Fibroblast of skin of left quadriceps (primary cell): ENCODE data around the gene DNAJB6.

Source experiments
- DNase-seq, 2 experiments: peaks; one replicate each; pipeline ENCODE4 v3.0.0-alpha.2; 2013; ENCODE audit warnings: low read depth in 2 of 2

DNAJB6 gene

DNA sequence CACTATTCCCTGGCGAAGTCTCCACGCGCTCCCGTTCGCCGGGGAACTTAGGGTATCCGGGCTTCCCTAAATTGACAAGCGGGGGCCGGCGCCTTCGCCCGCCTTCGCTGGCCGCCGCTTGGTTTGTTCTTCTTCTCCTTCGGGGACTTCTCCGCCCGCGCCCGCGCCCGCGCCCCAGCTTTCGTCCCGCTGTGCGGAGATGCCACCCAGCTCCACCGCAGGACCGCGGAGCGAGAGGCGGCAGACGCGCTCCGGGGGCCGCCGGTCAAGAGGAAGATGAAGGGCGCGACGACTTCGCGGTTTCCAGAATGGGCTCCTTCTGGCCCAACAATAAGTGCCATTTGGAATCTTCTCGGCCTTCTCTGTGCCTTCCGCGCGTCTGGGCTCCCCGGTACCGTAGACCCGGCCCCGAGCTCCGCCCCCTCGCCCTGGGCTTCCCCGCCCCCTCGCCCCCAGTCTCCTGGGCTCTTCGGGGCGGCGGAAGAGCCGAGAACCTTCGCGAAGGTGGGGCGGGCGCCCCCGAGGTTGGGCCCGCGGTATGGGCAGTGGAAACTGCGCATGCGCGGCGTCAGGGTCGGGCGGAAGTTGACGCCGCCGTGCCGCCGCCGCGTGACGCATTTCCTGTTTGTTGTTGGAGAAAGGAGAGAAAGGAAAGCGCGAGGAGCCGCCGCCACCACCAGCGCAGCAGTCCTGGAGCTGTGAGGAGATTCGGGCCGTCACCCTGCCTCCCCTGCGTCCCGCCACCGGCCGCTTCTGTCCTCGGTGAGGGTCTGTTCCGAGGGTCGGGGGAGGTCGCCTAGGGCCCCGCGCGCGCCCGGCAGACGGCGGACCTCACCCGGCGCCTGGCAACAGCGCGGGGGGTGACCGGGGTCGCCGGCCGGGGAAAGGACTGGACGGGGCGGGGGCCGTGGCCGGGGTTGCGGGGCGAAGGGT, at the start of gene DNAJB6:
DNAJB6 (plus strand) TSS at position 622 of the 933 bp plus-strand sequence. CDS start 21,569 bp downstream, outside the sequence.
- peak; percentile 86 to 88 for DNase-seq

DNA sequence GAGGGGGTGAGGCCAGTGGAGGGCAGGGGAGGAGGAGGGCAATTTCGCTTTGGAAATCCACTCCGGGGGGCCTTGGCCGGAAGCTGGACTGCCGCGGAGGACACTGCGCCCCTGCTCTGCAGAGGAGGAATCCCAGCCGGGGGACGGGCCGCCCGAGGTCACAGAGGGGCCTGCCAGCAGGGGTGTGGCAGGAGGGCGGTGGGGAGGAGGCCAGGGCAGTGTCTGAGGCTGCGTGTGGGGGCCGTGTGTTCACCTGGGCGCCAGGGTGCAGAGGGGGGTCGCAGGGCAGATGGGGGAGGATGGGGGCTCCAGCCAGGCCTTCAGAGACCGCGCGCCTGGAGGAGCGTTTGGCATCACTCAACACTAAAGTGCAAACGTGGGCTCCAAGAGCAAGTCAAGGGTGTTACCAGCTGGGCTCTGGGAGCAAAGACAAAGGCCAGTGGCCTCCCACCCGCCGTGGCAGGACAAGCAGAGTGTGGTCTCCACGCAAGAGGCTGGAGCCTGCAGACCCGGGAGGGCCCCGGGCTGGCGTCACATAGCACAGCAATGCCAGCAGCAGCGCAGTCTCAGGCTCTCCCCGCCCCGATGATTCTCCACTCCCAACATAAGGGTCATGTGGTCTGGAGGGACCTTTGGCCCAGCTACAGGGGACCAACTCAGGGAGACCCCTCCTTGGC, 45.3 kb upstream of the DNAJB6 start:
- DNase-seq, result no peak

DNA sequence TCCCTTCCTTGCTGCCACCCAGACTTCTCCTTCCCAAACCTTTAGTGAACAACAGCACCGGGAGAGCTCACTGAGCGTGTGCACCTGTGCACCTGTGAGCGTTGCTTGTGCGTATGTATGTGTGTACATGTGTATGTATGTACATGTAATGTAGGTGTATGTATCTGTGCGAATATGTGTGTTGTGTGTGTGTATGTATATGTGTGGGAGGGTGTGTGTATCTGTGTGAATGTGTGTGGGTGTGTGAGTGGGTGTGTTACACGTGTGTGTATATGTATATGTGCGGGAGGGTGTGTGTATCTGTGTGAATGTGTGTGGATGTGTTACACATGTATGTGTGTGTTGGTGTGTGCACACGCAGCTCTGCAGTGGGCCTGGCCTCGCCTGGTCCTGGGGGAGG, 44.5 kb upstream of the DNAJB6 start:
- no peak for DNase-seq

DNA sequence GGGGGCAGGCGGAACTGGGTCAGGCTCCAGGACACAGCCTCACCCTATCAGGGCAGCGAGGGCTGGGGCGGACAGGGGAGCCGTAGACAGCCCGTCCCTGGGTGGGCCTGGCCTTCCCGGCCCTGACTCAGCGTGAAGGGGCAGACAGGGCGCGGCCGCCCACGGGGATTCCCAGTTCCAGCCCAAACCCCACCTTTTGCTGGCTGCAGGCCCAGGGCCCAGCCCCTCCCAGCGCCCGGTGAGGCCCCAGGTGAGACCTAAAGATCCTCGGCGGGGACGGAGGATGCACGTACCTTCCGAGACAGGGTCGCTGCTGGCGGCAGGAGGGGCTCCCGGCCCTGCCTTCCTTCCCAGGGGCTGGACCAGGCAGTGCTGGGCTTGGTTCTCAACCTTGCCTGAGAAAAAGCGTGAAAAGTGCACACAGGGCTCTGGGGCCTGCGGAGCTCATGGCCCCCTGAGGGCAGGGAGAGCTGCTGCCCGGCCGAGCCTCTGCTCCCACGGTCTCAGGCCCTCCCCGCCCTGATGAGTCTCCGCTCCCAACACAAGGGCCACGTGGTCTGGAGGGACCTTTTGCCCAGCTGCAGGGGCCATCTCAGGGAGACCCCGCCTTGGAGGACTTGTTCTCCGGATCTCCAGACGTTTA, 43.9 kb upstream of the DNAJB6 start:
- DNase-seq, result no peak

DNA sequence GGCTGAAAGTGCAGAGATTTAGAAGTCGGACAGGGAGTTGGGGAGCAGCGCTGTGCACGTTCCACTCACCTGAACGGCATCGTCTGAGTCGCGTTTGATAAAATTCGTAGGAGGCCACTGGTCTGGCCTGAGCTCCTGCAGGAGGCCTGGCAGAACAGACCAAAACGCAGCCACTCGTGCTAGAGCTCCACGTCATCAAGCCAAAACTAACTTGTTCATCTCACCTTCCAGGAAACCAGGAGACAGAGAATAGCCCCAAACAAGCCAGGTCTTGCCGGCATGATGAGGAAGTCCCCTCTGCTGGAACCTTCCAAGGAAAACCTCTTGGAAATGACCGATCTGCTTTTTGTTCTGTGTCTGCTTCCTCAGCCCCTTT, 43.4 kb upstream of the DNAJB6 start:
- DNase-seq, result no peak

DNA sequence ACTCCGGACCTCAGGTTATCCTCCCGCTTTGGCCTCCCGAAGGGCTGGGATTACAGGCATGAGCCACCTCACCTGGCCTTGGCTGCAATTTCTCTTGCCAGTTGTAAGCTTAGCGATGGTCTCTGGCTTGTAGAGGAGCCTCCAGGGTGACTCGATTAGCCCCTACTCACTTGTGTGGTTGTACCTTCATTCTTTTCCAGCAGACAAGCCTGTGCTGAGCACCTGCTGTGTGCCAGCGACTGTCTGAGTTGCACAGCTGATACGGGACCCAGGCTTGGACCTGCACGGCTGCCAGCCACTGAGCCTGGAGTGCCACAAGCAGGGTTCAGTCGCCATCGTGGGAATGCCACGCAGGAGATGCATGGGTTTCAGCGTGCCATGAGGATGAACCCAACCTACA, 42.0 kb upstream of the DNAJB6 start:
- DNase-seq, result no peak

DNA sequence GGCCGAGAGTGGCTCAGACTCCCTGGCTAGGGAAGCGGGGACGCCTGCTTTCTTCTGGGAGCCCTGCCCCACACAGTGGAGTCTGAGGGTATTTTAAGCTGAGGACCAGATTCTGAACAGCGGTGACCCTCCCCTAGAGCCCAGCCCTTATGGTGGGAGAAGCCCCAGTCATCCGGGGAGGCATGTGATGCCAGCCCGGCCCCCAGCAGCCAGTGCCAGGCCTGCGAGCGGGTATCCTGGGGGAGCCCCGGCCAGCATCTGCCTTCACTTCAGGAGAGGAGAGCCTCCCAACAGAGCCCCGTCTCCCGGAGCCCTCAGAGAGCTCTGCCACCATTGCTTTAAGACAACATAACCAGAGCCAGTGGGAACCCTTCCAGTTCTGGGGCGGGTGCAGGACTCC, 41.5 kb upstream of the DNAJB6 start:
- no peak for DNase-seq

DNA sequence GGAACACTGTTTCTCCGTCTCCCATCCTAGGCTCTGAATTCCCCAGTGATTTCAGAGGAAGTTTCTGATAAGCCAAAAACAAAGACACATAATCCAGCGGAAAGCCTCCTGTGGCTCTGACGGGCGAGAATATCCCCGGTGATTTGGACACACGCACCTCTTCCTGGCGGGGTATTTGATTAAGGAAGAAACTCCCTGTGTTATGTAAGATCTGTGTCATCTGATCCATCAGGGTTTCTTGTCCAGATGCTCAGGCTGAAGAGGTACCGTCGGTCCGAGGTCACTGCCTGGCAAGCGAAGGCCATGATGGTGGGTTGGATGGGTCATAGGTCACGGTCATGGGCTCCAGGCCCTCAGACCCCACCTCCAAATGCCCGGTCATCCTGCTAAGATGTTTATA, 39.6 kb upstream of the DNAJB6 start:
- no peak for DNase-seq

DNA sequence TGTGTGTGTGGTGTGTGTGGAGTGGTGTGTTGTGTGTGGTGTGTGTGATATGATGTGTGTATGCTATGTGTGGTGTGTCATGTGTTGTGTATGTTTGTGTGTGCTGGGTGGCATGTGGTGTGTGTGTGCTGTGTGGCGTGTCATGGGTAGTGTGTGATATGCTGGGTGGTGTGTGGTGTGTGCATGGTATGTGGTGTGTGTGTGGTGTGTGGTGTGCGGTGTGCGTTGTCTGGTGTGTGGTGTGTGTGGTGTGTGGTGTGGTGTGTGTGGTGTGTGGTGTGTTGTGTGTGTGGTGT, 37.5 kb upstream of the DNAJB6 start:
- DNase-seq, result no peak

DNA sequence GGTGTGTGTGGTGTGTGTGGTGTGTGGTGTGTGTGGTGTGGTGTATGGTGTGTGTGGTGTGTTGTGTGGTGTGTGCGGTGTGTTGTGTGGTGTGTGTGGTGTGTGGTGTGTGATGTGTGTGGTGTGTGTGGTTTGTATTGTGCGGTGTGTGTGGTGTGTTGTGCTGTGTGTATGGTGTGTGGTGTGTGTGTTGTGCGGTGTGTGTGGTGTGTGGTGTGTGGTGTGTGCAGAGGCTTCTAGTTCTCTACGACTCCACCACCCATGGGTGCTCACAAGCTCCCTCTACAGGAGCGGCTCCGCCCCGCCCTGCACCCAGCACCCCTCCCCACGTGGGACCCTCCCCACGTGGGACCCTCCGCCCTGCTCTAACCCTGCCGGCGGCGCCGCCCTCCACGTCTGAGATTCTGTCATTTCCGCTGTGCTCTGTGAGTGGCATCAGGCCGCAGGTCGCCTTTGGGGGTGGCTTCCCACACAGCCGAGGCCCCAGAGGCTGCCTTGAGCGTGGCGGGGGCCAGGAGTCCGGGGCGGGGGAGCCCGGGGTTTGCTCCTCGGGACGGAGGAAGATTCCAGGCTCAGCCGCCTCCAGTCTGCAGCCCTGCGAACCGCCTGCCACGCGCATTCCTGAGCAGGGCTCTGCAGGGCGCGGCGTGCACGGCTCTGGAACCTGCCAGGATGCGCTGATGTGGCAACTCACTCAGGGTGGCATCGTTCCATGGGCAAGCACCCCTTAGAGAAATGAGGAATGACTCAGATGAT, 37.0 kb upstream of the DNAJB6 start:
- no peak for DNase-seq

DNA sequence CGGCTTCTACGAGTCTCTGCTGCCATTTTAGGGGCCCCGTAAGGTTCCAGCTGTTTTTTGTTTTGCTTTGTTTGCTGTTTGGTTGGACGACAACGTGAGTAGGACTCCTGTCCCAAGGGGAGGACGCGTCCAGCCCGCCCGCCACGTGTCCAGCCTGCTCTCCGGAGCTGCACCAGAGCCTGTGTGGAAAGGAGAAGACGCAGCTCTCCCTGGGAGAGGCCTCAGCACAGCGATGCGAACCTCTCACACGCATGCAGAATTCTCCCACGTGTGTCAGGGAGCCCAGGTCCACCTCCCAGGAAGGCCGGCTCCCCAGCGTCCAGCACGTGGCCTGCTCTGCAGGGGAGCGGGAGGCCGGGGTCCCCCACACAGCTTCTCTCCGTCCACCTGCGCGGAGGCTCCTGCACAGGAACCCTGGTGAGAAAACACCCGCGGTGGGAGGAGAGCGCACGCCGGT, 36.4 kb upstream of the DNAJB6 start:
- no peak for DNase-seq

DNA sequence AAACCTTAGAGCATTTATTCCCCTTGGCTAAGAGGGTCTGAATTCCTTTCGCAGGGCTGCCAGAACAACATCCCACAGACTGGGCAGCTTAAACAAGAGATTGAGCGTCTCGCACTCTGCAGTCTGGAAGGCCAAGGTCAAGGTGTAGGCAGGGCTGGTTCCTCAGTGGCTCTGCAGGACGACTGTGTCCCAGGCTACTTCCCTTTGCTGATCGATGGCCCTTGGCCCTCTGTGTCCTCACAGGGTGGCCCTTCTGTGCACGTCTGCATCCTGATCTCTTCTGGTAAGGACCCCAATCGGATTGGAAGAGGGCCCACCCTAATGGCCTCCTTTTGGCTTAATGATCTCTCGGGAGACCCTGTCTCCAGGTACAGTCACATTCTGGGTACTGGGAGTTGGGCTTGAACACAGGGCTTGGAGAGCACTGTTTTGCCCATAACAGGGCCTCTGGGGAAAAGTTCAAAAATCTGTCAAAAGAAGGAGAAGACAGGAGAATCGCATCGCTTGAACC, 35.1 kb upstream of the DNAJB6 start:
- no peak for DNase-seq

DNA sequence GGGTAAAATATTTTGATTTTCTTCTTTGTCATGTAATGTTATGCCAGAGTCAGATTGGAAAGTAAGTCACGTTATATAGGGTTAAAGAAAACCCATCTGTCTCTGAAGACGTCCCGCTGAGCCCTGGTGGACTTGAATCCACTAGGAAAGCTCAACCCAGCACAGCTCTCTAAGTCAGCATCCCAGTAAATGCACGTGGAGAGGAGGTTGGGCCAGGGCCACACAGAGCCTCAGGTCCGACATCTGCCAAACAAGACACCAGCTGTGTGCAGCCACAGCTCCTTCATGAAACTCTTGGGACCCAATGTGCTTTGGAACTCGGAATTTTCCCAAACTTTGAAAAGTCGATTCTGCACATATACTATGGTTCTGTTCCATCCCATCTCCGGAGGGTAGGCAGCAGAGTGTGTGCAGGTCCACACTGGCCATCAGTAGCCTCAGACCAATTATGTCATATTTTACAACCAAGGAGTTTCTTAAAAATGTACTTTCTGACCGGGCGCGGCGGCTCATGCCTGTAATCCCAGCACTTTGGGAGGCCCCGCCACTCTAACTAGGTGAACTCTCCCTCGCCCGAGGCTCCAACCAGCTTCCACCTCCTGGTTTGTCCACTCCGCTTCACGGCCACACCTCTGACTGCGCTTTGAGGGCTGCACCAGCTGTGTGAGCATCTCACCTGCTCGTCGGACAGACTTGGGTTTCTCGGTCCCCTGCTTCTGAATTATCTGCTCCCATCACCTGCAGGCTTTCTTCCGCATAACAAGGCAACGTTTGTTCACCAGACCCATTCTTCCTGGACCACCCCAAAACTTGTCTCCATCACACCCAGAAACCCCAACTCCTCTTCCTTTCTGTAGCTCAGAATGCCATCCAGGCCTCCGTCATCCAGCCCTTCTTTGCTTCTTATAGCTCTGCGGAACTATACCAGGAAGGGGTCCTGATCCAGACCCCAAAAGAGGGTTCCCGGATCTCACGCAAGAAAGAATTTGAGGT, 29.7 kb upstream of the DNAJB6 start:
- DNase-seq, result no peak

DNA sequence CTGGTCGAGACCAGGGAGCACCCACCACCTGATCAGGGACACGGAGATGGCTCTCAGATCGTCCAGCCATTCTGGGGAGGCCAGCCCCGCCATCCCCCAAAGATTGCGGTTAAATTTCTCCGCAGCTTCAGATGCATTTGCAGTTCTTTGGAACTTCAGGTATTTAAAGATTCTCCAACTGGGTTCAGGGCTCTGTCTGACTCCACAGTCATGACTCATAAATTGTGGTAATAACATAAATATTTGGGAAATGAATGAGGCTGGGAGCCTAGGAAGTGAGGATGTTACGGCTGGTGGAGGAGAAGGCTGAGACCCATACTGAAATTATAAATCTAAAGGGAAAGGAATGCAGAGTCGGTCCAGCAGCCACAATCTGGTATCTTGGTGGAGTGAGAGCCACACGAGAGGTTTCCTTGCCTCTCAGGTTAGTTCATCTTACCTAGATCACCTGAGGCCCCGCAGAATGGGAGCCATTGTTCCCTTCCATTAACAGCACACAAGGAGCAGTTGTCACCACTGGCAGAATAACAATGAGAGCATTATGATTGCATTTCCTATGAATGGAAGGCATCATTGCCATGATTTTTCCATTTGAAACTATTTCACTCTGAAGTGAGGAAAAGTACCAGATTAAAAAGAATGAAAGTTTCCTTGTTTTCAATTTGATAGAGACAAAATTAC, 26.7 kb upstream of the DNAJB6 start:
- DNase-seq, result peak; percentile 96 to 97

DNA sequence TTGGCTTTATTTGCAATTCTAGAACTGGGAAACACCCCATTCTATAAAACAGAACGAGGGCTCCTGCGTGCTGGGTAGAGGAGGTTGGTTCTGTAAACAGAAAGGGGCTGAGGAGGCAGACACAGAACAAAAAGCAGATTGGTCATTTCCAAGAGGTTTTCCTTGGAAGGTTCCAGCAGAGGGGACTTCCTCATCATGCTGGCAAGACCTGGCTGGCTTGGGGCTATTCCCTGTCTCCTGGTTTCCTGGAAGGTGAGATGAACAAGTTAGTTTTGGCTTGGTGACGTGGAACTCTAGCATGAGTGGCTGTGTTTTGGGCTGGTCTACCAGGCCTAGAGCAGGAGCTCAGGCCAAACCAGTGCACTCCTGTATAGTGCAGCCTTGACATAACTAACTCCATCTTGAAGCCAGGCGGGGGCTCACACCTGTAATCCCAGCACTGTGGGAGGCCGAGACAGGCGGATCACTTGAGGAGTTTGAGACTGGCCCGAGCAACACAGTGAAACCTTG, 26.1 kb upstream of the DNAJB6 start:
- DNase-seq, result no peak

DNA sequence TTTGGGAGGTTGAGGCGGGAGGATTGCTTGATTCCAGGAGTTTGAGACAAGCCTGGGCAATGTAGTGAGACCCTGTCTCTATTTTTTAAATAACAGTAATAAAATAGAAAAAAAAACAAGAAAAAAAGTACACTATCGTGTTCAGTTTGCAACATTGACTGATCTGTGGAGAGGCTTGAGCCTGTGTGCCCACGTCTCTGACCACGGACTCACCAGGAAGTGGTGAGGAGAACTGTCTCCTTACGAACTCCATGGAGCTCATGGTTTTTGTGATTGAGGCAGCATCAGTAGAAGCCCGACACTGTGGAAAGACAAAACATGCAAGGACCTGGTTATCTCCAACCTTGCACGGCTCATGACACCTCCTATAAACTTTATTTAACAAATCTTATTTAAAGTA, 23.9 kb upstream of the DNAJB6 start:
- DNase-seq, result no peak

DNA sequence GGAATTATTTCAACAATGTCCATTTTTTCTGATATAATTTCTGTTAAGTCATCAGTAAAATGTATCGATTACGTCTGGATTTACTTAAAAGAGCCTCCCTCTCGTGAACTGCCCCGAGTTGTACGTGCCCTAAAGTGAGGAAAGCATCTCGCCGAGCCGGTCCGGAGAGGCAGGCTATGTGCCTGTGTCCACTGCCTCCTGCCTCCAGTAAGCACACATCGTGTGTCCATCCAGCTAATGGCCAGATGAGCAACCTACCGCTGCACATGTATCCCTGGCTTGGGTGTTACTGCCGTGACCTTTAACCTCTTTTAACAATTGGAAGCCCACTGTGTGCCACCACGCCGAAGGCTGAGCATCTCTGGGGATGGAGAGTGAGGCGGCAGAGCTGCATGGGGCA, 23.2 kb upstream of the DNAJB6 start:
- no peak for DNase-seq

DNA sequence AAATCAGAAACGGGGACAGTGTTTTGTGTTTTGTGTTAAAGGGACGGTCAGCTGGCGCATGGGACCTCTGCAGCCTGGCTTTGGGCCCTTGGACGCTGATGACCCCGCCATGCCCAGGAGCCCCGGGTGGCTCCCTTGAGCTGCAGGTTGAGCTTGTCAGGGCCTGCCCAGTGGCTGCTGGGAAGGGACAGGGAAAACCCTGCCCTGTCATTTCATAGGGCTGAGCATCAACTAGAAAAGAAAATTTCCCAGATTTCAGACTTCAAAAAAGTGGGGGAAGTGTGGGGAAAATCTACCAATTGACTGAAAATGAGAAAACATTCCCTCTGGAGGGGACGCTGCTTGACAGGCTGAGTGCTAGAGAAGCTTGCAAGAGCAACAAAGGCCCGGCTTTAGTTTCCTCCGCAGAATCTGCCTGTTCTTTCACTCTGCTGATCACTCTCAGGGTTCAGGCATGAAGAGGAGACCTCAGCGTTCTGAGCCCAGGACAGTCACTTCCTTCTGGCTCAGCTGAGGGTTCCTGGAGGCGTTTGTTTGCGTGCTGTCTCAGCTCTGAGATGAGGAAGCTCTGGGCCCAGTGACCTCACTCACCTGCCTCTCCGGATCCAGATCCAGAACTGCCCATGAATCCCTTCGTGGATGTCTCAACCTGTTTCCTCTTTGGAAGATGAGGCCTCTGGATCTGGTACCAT, 18.6 kb upstream of the DNAJB6 start:
- DNase-seq, result no peak

DNA sequence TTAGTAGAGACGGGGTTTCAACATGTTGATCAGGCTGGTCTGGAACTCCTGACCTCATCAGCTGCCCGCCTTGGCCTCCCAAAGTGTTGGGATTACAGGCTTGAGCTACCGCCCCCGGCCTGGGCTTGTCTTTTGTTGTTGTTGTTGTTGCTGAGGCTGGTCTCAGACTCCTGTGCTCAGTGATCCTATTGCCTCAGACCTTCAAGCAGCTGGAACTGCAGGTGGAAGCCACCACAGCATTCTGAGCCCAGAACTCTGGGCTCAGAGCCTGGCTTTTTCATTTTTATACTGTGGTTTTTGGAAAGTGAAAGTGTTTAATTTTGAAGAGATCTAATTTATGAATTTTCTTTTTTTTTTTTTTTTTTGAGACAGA, 16.2 kb upstream of the DNAJB6 start:
- DNase-seq, result no peak
